ENCODE data around the gene RBM5.

RBM5 gene

GRCh38 chr3:50167069-50167840, 78.5 kb downstream of the RBM5 start:
- DNase-seq (ENCODE audit: extremely low spot score): no peak
- POLR2A ChIA-PET: no interaction called here
- CTCF ChIA-PET: interaction anchor here (0.9 kb wide), 1 partner anchor 27 kb away, joined by 4 read pairs; no protein-coding TSS in a partner anchor
- TF ChIP-seq ZNF384 (IDR thresholded peaks at IDR 0.05): no peak
- no peak for TF ChIP-seq ARNT (IDR thresholded peaks at IDR 0.05)
- TF ChIP-seq FOXA1 (IDR thresholded peaks at IDR 0.05): no peak
- no peak for TF ChIP-seq BHLHE40 (IDR thresholded peaks at IDR 0.05; ENCODE audit: borderline replicate concordance)
- no peak for TF ChIP-seq ELF4 (IDR thresholded peaks at IDR 0.05)
- no peak for TF ChIP-seq SP1 (IDR thresholded peaks at IDR 0.05)
- no peak for TF ChIP-seq FOXM1 (IDR thresholded peaks at IDR 0.05; ENCODE audit: borderline replicate concordance)
- TF ChIP-seq L3MBTL2 (conservative IDR thresholded peaks at IDR 0.05): no peak
- no peak for TF ChIP-seq HDGF (IDR thresholded peaks at IDR 0.05; ENCODE audit: borderline replicate concordance)
- no peak for TF ChIP-seq CTBP1 (IDR thresholded peaks at IDR 0.05; ENCODE audit: borderline replicate concordance)
- TF ChIP-seq SUZ12 (IDR thresholded peaks at IDR 0.05): no peak
- no peak for TF ChIP-seq PKNOX1 (IDR thresholded peaks at IDR 0.05)
- TF ChIP-seq FOXK2 (IDR thresholded peaks at IDR 0.05): no peak
- no peak for TF ChIP-seq LEF1 (IDR thresholded peaks at IDR 0.05; ENCODE audit: borderline replicate concordance)
- TF ChIP-seq NFRKB (IDR thresholded peaks at IDR 0.05): no peak
- TF ChIP-seq TARDBP (IDR thresholded peaks at IDR 0.05): no peak

- CTCF ChIA-PET: interaction anchor here (0.9 kb wide), 1 partner anchor 27 kb away, joined by 4 read pairs; no protein-coding TSS in a partner anchor
- POLR2A ChIA-PET: no interaction called here
- DNase-seq (ENCODE audit: extremely low spot score): no peak
- TF ChIP-seq FOXA1 (IDR thresholded peaks at IDR 0.05) (no peak), L3MBTL2 (conservative IDR thresholded peaks at IDR 0.05) (no peak), SUZ12 (IDR thresholded peaks at IDR 0.05) (no peak), BHLHE40 (IDR thresholded peaks at IDR 0.05; ENCODE audit: borderline replicate concordance) (no peak), FOXK2 (IDR thresholded peaks at IDR 0.05) (no peak), NFRKB (IDR thresholded peaks at IDR 0.05) (no peak), FOXM1 (IDR thresholded peaks at IDR 0.05; ENCODE audit: borderline replicate concordance) (no peak), SP1 (IDR thresholded peaks at IDR 0.05) (no peak), ELF4 (IDR thresholded peaks at IDR 0.05) (no peak), CTBP1 (IDR thresholded peaks at IDR 0.05; ENCODE audit: borderline replicate concordance) (no peak), PKNOX1 (IDR thresholded peaks at IDR 0.05) (no peak), HDGF (IDR thresholded peaks at IDR 0.05; ENCODE audit: borderline replicate concordance) (no peak), ZNF384 (IDR thresholded peaks at IDR 0.05) (no peak), LEF1 (IDR thresholded peaks at IDR 0.05; ENCODE audit: borderline replicate concordance) (no peak), ARNT (IDR thresholded peaks at IDR 0.05) (no peak), TARDBP (IDR thresholded peaks at IDR 0.05) (no peak)
Measured at GRCh38 chr3:50167841-50168209, 79.1 kb downstream of the RBM5 start.

GRCh38 chr3:50168388-50168787, 79.7 kb downstream of the RBM5 start:
- CTCF ChIA-PET: no interaction called here
- POLR2A ChIA-PET: no interaction called here
- TF ChIP-seq HDGF (IDR thresholded peaks at IDR 0.05; ENCODE audit: borderline replicate concordance): no peak
- no peak for TF ChIP-seq LEF1 (IDR thresholded peaks at IDR 0.05; ENCODE audit: borderline replicate concordance)
- no peak for TF ChIP-seq NFRKB (IDR thresholded peaks at IDR 0.05)
- no peak for TF ChIP-seq ARNT (IDR thresholded peaks at IDR 0.05)
- TF ChIP-seq L3MBTL2 (conservative IDR thresholded peaks at IDR 0.05): no peak
- TF ChIP-seq SUZ12 (IDR thresholded peaks at IDR 0.05): no peak
- no peak for TF ChIP-seq PKNOX1 (IDR thresholded peaks at IDR 0.05)
- TF ChIP-seq ELF4 (IDR thresholded peaks at IDR 0.05): no peak
- no peak for TF ChIP-seq TARDBP (IDR thresholded peaks at IDR 0.05)
- TF ChIP-seq BHLHE40 (IDR thresholded peaks at IDR 0.05; ENCODE audit: borderline replicate concordance): no peak
- TF ChIP-seq FOXM1 (IDR thresholded peaks at IDR 0.05; ENCODE audit: borderline replicate concordance): no peak
- TF ChIP-seq FOXK2 (IDR thresholded peaks at IDR 0.05): no peak
- TF ChIP-seq SP1 (IDR thresholded peaks at IDR 0.05): no peak
- no peak for TF ChIP-seq ZNF384 (IDR thresholded peaks at IDR 0.05)
- no peak for TF ChIP-seq CTBP1 (IDR thresholded peaks at IDR 0.05; ENCODE audit: borderline replicate concordance)
- no peak for TF ChIP-seq FOXA1 (IDR thresholded peaks at IDR 0.05)
- no peak for DNase-seq (ENCODE audit: extremely low spot score)

Measured in HEK293T (cell line).